ENCODE data around the gene PBX3.

Gene PBX3

GRCh38 chr9:125785248-125785751, 38.1 kb downstream of the PBX3 start:
- no peak for TF ChIP-seq CTCF (conservative IDR thresholded peaks at IDR 0.05; ENCODE audit: low read depth, low read length)
- DNase-seq (ENCODE audit: low read depth) = no peak
- H3K4me3 ChIP-seq (ENCODE audit: low read depth, low read length) = no peak overlapping the region

DNA sequence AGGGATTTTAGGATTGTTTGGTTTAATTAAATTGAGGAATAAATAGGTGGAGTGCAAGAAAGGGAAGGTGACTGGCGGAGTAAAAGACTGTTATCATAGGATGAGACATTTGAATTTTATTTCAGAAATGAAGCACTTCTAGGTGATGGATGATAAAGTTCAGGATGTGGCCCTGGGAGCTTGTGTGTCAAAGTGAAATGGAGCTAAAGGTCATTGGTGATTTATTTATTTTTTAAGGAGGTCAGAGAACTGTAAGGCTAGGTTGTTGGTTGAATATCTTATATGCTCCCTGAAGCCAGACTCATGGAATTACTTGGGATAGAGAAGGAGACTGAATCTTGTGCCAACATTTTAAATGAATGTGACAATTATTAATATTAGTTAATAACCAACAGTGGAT, 40.5 kb downstream of the PBX3 start:
- no peak overlapping the region for H3K4me3 ChIP-seq (ENCODE audit: low read depth, low read length)
- TF ChIP-seq CTCF (conservative IDR thresholded peaks at IDR 0.05; ENCODE audit: low read depth, low read length) = no peak
- DNase-seq (ENCODE audit: low read depth) = no peak

DNA sequence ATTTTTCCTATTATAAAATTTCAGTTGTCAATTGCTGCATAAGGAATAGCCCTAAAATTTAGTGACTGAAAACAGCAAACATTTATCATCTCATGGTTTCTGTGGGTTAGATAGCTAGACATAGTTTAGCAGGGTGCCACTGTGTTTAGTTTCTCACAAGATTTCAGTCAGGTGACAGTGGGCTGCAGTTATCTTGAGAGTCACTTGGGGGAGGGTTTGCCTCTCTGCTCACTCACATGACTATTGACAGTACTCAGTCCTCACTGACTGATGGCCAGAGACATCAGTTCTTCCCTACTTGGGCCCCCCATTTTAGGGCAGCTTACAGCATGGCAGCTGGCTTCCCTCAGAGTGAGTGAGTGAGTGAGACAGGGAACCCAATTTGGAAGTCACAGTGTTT, 42.0 kb downstream of the PBX3 start:
- TF ChIP-seq CTCF (conservative IDR thresholded peaks at IDR 0.05; ENCODE audit: low read depth, low read length) = no peak
- no peak overlapping the region for H3K4me3 ChIP-seq (ENCODE audit: low read depth, low read length)
- DNase-seq (ENCODE audit: low read depth) = no peak

DNA sequence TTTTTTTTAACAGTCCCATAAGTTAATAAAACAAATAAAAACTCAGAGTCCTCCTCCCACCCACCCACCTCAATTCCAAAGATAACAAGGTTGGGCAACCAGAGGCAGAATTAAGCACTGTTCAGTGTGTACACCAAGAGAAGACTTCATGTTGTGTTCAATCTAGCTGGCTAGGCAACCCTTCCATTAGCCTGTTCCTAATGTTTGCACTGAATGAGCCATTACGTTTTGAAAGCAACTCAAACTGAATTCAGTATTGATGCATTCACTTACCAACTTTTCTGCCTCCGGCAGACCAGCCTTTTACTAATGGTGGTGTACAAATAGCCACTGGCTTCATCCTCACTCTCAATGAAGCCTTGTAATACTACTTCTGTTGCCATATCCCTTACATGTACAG, 47.5 kb downstream of the PBX3 start:
- no peak for DNase-seq (ENCODE audit: low read depth)
- no peak for TF ChIP-seq CTCF (conservative IDR thresholded peaks at IDR 0.05; ENCODE audit: low read depth, low read length)
- no peak overlapping the region for H3K4me3 ChIP-seq (ENCODE audit: low read depth, low read length)

- TF ChIP-seq CTCF (conservative IDR thresholded peaks at IDR 0.05; ENCODE audit: low read depth, low read length) = no peak
- no peak for DNase-seq (ENCODE audit: low read depth)
- H3K4me3 ChIP-seq (ENCODE audit: low read depth, low read length) = no peak overlapping the region
Observed at GRCh38 chr9:125795970-125796596, 48.9 kb downstream of the PBX3 start.

DNA sequence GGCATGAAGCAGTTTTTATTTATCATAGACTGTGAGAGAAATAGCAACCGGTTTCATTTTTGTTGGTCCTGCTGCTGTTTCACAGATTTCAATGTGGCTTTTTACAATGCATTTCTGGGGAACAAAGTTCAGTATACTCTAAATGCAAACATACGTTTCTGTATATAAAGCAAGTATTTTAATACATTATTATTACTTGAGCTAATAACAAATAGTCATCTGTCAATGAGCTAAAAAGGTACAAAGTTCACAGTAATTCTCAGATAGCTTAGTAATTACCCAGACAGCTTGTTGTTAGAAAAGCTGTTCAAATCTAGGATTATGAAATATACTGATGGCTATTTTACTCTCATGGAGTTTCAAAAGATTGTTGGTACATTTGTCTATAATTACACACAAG, 50.8 kb downstream of the PBX3 start:
- peak; percentile 21 for DNase-seq (ENCODE audit: low read depth)
- H3K4me3 ChIP-seq (ENCODE audit: low read depth, low read length) = no peak overlapping the region
- no peak for TF ChIP-seq CTCF (conservative IDR thresholded peaks at IDR 0.05; ENCODE audit: low read depth, low read length)

DNA sequence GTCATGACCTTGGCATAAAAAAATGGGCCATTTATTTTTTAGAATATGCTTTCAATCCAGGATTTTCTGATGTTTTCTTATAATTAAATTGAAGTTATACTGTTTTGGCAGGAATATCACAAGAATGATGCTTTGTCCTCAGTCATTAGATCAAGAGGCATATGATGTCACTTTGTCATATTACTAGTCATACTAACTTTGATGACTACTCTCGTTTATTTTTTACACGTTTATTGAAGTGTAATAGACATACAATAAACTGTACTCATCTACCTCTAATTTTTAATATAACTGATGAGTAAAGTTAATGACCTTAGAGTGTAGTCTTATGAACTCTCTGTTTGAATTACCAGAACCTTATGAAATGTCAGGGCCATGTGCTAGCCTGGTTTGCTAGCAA, 56.4 kb downstream of the PBX3 start:
- H3K4me3 ChIP-seq (ENCODE audit: low read depth, low read length) = no peak overlapping the region
- DNase-seq (ENCODE audit: low read depth) = no peak
- no peak for TF ChIP-seq CTCF (conservative IDR thresholded peaks at IDR 0.05; ENCODE audit: low read depth, low read length)
